PFSK-1 (cell line): ENCODE results near the gene PAX4.

ENCODE experiments used
- FOXP2 ChIP-seq: optimal IDR thresholded peaks from 2 replicates; pipeline ENCODE3; 2011; ENCODE audit warnings: borderline replicate concordance, control low read depth, inconsistent platforms; ENCODE audit not compliant: insufficient read depth; ENCODE audit errors: extremely low read length, extremely low read depth
- POLR2AphosphoS5 ChIP-seq: IDR thresholded peaks from 2 replicates; pipeline ENCODE4 v1.6.1; 2012; ENCODE audit warnings: low read depth, mild to moderate bottlenecking, control low read depth, low read length, moderate library complexity
- REST ChIP-seq, 2 experiments: IDR thresholded peaks; 2 replicates each; pipeline versions ENCODE4 v1.6.1 to v1.8.0; 2011 to 2012; ENCODE audit warnings: low read depth in 2 of 2, low read length in 2 of 2, control low read depth in 1 of 2, inconsistent platforms in 1 of 2, mild to moderate bottlenecking in 1 of 2, moderate library complexity in 1 of 2; ENCODE audit not compliant: insufficient read depth in 1 of 2
- SIN3A ChIP-seq: IDR thresholded peaks from 2 replicates; pipeline ENCODE4 v1.6.1; 2012; ENCODE audit warnings: mild to moderate bottlenecking, low read length, moderate library complexity, borderline replicate concordance; ENCODE audit not compliant: insufficient read depth
- TAF1 ChIP-seq: IDR thresholded peaks from 2 replicates; pipeline ENCODE4 v1.6.1; 2012; ENCODE audit warnings: low read length, control low read depth, borderline replicate concordance; ENCODE audit not compliant: insufficient read depth

PAX4 gene

GRCh38 chr7:127608446-127608845 is 9.5 kb downstream of the PAX4 start:
- no peak for TF ChIP-seq POLR2AphosphoS5
- no peak for TF ChIP-seq REST (IDR thresholded peaks at IDR 0.05; ENCODE audit: insufficient read depth in 1 of 2, low read depth in 2 of 2, low read length in 2 of 2)

- TF ChIP-seq SIN3A (no peak), FOXP2 (no peak)
Observed at GRCh38 chr7:127600885-127601284, 17.1 kb downstream of the PAX4 start.

GRCh38 chr7:127598318-127598717 is 19.6 kb downstream of the PAX4 start:
- TF ChIP-seq POLR2AphosphoS5: no peak
- no peak for TF ChIP-seq TAF1
- no peak for TF ChIP-seq FOXP2
- no peak for TF ChIP-seq REST (IDR thresholded peaks at IDR 0.05; ENCODE audit: insufficient read depth in 1 of 2, low read depth in 2 of 2, low read length in 2 of 2)
- TF ChIP-seq SIN3A: no peak

- TF ChIP-seq TAF1 (no peak), POLR2AphosphoS5 (no peak), SIN3A (no peak), FOXP2 (no peak), REST (IDR thresholded peaks at IDR 0.05; ENCODE audit: insufficient read depth in 1 of 2, low read depth in 2 of 2, low read length in 2 of 2) (no peak)
Observed at GRCh38 chr7:127595737-127596136, 22.2 kb downstream of the PAX4 start.

GRCh38 chr7:127594490-127594889 is 23.5 kb downstream of the PAX4 start:
- TF ChIP-seq REST (IDR thresholded peaks at IDR 0.05; ENCODE audit: insufficient read depth in 1 of 2, low read depth in 2 of 2, low read length in 2 of 2): no peak
- no peak for TF ChIP-seq SIN3A
- TF ChIP-seq FOXP2: no peak
- TF ChIP-seq TAF1: no peak
- no peak for TF ChIP-seq POLR2AphosphoS5

GRCh38 chr7:127592550-127592949 is 25.4 kb downstream of the PAX4 start:
- TF ChIP-seq SIN3A (no peak), TAF1 (no peak), POLR2AphosphoS5 (no peak), FOXP2 (no peak), REST (IDR thresholded peaks at IDR 0.05; ENCODE audit: insufficient read depth in 1 of 2, low read depth in 2 of 2, low read length in 2 of 2) (no peak)
